Measurements from ENCODE around the gene S100A16. TPM values are rescaled to one million over a fixed set of nuclear protein-coding genes. Genes with fewer than 3 reads are reported as not detected.

S100A16 gene
- total and polyA plus RNA-seq, 9 of the 15 experiments (the other 6 are each of a cell fraction or from before 2014, with no cell fraction given): 1.6 to 6.9 (median 4.3) TPM

DNA sequence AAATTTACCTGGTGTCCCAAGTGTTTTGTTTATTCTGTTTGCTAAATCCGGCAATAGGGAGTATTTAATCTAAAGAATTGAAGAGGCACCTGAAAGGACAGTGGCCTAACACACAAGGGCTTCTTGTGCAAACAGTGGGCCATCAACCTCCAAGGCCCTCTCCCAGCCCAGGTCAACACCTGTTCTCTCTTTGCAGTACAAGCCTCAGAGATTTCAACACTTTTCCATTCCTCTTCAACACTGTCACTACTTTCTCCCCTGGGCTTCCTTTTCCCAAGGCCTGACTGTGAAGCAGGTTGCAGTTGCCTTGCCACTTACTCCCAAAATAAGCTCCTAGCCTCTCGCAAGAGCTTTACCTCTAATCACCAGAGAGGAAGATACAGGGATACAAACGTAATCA is 42.4 kb upstream of the S100A16 start:
- Histone ChIP-seq H3K4me2 (ENCODE audit: insufficient read depth, low read length) (no peak overlapping the region), H3K4me3 (no peak overlapping the region), H3K79me2 (ENCODE audit: control insufficient read depth, insufficient read depth, low read length) (peaks cover 13% of the 10 kb centered on the region), H3K9me3 (replicated peaks; ENCODE audit: control insufficient read depth, insufficient read depth, low read depth, low read length) (no peaks in the 10 kb centered on the region), H3K9me1 (ENCODE audit: control insufficient read depth, insufficient read depth, low read length) (no peaks in the 10 kb centered on the region), H3K27ac (ENCODE audit: extremely low read depth, low read depth, low read length) (no peak overlapping the region), H4K20me1 (replicated peaks; ENCODE audit: control insufficient read depth, insufficient read depth, low read length) (no peaks in the 10 kb centered on the region), H2AFZ (ENCODE audit: low read depth, low read length) (peak overlapping the region; percentile 65; the same call in 1 of the 2 replicates), H3K27me3 (ENCODE audit: control insufficient read depth in 2 of 2, insufficient read depth in 2 of 2, low read length in 2 of 2) (no peaks in the 10 kb centered on the region), H3K9ac (ENCODE audit: insufficient read depth in 1 of 2, low read depth in 2 of 2, low read length in 2 of 2) (no peak overlapping the region), H3K4me1 (replicated peaks in 1 of 2; ENCODE audit: control insufficient read depth in 2 of 2, insufficient read depth in 2 of 2, low read length in 2 of 2) (peaks cover 3 to 16% of the 10 kb centered on the region in 2 experiments; a peak in 4 of 5 replicates), H3K36me3 (ENCODE audit: control insufficient read depth, insufficient read depth, low read length) (no peaks in the 10 kb centered on the region)
- CTCF ChIA-PET (ENCODE audit: low intra/inter-chr PET ratio): no interaction called here
- FAIRE-seq (no peak), ATAC-seq (no peak), DNase-seq (ENCODE audit: extremely low read depth in 1 of 4, low spot score in 3 of 4) (no peak)
- no TSS peak for BruUV-seq (replicated peaks)
- intact Hi-C loops (cut with micrococcal nuclease) (no loop called here), in situ Hi-C loops (cut with MboI) (no loop called here)
- TF ChIP-seq SMAD4 (CRISPR knock-in tag; conservative IDR thresholded peaks at IDR 0.05): no peak
- no peak for TF ChIP-seq BDP1 (IDR thresholded peaks at IDR 0.05; ENCODE audit: insufficient read depth, insufficient read length)
- TF ChIP-seq MIER1 (IDR thresholded peaks at IDR 0.05; ENCODE audit: low read depth): no peak
- no peak for TF ChIP-seq TCF3 (CRISPR knock-in tag; IDR thresholded peaks at IDR 0.05)
- no peak for TF ChIP-seq RBM22 (IDR thresholded peaks at IDR 0.05; ENCODE audit: low read depth, low read length, poor library complexity, severe bottlenecking)
- TF ChIP-seq ATF1 (CRISPR knock-in tag; IDR thresholded peaks at IDR 0.05): no peak
- TF ChIP-seq ATF1 (tag; IDR thresholded peaks at IDR 0.05): no peak
- TF ChIP-seq FOS (IDR thresholded peaks at IDR 0.05; ENCODE audit: extremely low read depth, insufficient read length): no peak
- TF ChIP-seq RBFOX2 (IDR thresholded peaks at IDR 0.05; ENCODE audit: low read depth, low read length): no peak
- no peak for TF ChIP-seq CCNT2 (IDR thresholded peaks at IDR 0.05; ENCODE audit: borderline replicate concordance, extremely low read depth, insufficient read length, low read depth, low read length)
- no peak for TF ChIP-seq SUPT5H (IDR thresholded peaks at IDR 0.05)
- TF ChIP-seq, protein P1, sequence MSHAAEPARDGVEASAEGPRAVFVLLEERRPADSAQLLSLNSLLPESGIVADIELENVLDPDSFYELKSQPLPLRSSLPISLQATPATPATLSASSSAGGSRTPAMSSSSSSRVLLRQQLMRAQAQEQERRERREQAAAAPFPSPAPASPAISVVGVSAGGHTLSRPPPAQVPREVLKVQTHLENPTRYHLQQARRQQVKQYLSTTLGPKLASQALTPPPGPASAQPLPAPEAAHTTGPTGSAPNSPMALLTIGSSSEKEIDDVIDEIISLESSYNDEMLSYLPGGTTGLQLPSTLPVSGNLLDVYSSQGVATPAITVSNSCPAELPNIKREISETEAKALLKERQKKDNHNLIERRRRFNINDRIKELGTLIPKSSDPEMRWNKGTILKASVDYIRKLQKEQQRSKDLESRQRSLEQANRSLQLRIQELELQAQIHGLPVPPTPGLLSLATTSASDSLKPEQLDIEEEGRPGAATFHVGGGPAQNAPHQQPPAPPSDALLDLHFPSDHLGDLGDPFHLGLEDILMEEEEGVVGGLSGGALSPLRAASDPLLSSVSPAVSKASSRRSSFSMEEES (CRISPR knock-in tag; IDR thresholded peaks at IDR 0.05): no peak
- TF ChIP-seq RAD51 (IDR thresholded peaks at IDR 0.05; ENCODE audit: borderline replicate concordance, low read depth): no peak
- TF ChIP-seq ZNF121 (CRISPR knock-in tag; conservative IDR thresholded peaks at IDR 0.05): no peak
- POLR2A ChIA-PET: interaction anchor here (0.6 to 14.7 kb wide), 2 partner anchors 8 to 16 kb away, joined by 4 to 205 read pairs; partner anchors contain the start of gene CHTOP
- WGBS (ENCODE audit: insufficient coverage, low coverage, missing lambda C conversion rate): 54% methylated on average over 3 of the region's 3 CpGs

Data from K562 (cell line).